ENCODE measurements around the gene GPR156.

GPR156 gene

GRCh38 chr3:120173056-120173675 lies 111.9 kb downstream of the GPR156 start:
- DNase-seq (ENCODE audit: low read depth): no peak
- TF ChIP-seq CTCF (conservative IDR thresholded peaks at IDR 0.05; ENCODE audit: low read depth, low read length): no peak
- H3K4me3 ChIP-seq (ENCODE audit: low read length): no peak overlapping the region

- H3K4me3 ChIP-seq (ENCODE audit: low read length): no peak overlapping the region
These were observed 113.0 kb downstream of the GPR156 start for GRCh38 chr3:120172070-120172469.

GRCh38 chr3:120171134-120171873 lies 113.7 kb downstream of the GPR156 start:
- TF ChIP-seq CTCF (conservative IDR thresholded peaks at IDR 0.05; ENCODE audit: low read depth, low read length): no peak
- no peak for DNase-seq (ENCODE audit: low read depth)

More at GRCh38 chr3:120172070-120172469, 113.0 kb downstream of the GPR156 start:
- no peak for DNase-seq (ENCODE audit: low read depth)
- TF ChIP-seq CTCF (conservative IDR thresholded peaks at IDR 0.05; ENCODE audit: low read depth, low read length): no peak

GRCh38 chr3:120170223-120170622 lies 114.8 kb downstream of the GPR156 start:
- DNase-seq (ENCODE audit: low read depth): no peak
- no peak overlapping the region for H3K4me3 ChIP-seq (ENCODE audit: low read length)
- TF ChIP-seq CTCF (conservative IDR thresholded peaks at IDR 0.05; ENCODE audit: low read depth, low read length): no peak

More at GRCh38 chr3:120171134-120171873, 113.7 kb downstream of the GPR156 start:
- no peak overlapping the region for H3K4me3 ChIP-seq (ENCODE audit: low read length)

GRCh38 chr3:120169407-120169806 lies 115.6 kb downstream of the GPR156 start:
- H3K4me3 ChIP-seq (ENCODE audit: low read length): no peak overlapping the region
- TF ChIP-seq CTCF (conservative IDR thresholded peaks at IDR 0.05; ENCODE audit: low read depth, low read length): no peak
- DNase-seq (ENCODE audit: low read depth): no peak

- no peak for TF ChIP-seq CTCF (conservative IDR thresholded peaks at IDR 0.05; ENCODE audit: low read depth, low read length)
- no peak overlapping the region for H3K4me3 ChIP-seq (ENCODE audit: low read length)
- no peak for DNase-seq (ENCODE audit: low read depth)
These were observed 116.4 kb downstream of the GPR156 start for GRCh38 chr3:120168611-120169010.

GRCh38 chr3:120168038-120168437 lies 117.0 kb downstream of the GPR156 start:
- DNase-seq (ENCODE audit: low read depth): no peak
- H3K4me3 ChIP-seq (ENCODE audit: low read length): no peak overlapping the region
- TF ChIP-seq CTCF (conservative IDR thresholded peaks at IDR 0.05; ENCODE audit: low read depth, low read length): no peak

Data from retinal pigment epithelial cell (primary cell).